Measurements from ENCODE around the gene FALEC.
"Not testable (repeated sequence)": the region's sequence is repeated elsewhere in the genome, so short reads cannot be mapped to it uniquely, and the experiment has no call there.

FALEC gene

DNA sequence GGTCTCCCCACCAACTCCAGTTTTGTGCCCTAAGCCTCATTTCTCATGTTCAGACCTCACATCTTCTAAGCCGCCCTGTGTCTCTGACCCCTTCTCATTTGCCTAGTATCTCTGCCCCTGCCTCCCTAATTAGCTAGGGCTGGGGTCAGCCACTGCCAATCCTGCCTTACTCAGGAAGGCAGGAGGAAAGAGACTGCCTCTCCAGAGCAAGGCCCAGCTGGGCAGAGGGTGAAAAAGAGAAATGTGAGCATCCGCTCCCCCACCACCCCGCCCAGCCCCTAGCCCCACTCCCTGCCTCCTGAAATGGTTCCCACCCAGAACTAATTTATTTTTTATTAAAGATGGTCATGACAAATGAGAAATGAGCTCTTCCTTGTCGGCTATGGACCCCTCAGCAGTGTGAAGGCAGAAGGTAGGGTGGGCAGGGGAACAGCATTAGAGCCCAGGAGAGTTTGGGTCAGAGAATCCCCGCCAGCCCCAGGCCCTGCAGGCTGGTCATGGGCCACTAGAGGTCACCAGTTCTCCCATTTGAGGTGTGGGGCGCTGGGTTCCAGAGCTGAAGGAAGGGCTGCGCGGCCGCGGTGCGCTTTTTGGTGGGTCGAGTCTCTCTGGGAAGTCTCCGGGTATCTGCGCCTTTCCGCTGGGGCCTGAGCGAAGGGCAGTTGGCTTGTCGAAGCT lies 45.2 kb downstream of the FALEC start:
- no peak for DNase-seq

DNA sequence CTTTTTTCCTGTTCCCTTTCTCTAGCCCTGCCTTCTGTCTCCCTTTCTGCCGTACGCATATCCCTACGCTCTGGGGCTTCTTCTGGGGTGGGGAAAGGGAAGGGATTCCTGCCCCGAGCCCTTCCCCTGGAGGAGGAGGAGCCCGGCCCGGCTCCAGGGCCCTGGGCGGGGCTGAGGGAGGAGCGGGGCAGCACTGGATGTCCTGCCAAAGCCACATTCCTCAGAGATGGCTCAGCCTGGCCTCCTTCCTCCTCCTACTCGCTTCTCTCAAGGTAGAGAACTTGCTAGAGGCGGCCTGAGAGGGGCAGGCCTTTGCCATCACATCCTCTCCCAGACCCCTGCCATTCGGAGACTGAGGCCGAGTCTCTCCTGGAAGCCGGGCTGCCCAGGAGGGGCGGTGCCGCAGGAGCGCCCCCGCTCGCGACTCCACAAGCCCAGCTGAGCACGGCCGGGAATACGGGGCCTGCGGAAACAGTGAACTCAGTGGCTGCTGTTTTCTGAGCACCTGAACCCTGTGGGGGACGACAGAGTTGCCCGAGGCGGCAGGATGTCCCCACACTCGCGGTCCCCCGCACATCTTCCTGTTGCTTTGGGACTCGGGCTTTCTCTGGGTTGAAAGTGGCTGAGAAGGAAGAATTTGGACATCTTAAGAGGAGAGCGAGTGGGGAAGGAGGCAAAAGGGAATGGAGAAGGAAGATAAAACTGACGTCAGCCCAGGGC lies 45.9 kb downstream of the FALEC start:
- peak; percentile 96 for DNase-seq

DNA sequence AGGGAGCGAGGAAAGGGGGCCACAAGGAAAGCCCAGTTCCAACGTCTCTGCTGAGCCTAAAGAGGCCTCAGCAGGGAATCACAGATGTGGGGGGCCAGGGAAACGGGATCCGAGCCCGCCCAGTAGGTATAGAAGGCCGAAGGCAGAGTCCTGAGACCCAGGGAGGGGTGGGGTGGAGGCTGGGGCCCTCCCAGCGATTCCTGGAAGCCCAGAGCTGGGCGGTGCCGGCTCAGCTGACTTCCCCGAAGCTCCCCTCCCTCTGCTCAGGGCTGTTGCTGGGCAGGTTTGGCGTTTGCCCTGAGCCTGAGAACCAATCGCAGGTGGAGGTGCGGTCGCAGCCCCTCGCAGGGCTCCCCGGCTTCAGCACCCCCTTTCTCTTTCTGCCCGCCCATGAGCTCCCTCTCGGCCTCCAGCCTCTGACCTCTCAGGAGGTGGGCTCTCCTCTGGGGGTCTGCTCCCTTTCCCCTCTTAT lies 46.5 kb downstream of the FALEC start:
- peak; percentile 93 for DNase-seq

DNA sequence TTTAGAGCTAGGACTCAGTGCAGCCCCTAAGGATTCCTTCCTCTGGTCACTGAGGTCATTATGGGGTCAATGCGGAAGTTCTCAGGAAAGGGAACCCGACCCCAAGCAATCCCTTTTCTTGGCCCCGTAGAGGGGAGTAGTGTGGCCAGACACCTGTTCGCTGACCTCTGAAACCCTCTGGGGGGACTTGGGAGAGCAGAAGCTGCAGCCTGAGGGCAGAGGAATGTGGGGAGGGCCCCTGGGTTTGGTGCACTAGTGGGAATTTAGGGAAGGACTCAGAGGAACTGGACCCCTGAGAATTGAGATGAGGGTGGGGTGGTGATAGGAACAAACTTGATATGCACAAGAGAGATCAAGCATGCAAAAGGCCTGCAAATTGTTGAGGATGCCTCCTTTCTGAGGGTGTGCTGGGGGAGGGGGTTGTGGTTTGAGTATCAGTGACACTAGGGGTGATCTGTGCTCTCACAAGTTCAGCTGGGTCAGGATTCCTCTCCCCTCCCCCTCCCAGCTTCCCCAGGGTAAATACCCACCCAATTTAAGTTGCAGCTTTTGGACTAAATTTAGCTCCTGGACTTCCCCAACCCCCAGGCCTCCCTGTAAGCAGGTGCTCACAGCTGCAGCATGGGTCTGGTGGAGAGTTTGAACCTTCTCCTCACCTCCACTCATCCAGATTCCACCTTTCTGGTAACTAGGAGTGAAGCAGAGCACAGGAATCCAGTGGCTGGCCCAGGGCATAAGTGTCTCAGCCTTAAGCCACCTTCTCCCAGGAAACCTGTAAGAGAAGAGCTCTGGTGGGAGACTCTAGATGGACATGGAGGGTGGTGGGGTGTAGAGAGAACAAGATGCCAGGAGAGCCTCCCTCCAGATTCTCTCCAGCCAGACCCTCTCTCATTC lies 47.1 kb downstream of the FALEC start:
- no peak for DNase-seq

DNA sequence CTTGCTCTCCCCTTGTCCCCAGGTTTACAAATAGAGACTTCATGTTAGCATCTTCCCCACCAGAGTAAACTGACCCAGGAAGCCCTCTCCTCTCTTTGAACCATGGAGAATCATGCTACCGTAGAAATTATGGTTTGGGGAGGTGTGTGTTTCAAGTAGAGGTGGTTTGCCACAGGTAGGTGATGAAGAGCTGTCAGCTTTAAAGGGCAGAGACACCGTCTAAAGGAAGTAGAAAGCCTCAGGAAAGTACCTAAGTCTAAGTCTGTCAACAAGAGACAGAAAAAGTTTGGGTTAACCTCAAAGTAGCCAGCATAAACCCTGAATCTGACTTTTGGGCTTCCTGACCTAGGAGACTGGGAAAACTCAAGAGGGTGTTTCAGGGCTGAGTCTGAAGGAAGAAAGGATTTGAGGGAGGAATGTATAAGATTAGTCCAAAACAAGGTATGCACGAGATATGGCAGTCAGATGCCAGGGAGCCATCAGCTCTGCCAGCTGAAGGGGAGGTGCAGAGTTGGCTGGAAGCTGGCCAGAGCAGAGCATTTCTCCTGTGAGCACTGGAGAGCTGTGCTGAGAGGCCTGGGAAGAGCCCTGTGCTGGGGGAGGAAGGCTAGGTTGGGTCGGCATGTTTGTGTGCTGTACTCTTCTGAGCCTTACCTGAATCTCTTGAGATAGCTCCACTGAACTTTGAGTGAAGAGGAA lies 47.9 kb downstream of the FALEC start:
- DNase-seq = no peak

DNA sequence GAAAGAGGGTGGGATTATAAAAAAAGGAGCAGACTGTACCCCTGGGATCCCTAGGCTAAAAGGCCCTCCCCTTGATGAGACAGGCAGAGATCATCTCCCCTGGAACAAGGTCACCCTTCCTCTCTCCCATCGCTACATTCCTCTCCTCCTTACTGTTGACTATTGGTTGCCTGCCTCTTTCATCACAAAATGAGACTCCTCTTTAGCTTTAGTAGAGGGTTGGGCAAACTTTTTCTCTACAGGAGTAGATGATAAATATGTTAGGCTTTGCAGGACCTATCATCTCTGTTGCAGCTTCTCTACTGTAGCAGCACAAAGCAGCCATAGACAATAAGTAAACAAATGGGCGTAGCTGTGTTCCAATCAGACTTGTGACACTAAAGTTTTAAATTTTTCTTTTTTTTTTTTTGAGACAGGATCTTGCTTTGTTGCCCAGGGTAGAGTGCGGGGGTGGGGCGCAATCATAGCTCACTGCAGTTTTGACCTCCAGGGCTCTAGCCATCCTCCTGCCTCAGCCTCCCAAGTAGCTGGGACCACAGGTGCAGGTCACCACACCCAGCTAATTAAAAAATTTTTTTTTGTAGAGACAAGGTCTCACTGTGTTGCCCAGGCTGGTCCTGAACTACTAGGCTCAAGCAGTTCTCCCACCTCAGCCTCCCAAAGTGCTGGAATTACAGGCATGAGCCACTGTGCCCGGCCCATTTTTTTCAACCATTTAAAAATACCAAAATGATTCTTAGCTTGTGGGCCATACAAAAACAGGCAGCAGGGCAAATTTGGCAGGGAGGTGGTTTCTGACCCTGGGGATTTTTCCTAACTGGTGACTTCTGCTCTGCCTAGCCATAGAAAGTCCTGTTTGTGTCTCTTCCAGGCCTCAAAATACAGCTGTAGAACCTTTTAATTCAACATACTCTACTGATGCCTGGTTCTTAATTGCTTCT lies 48.8 kb downstream of the FALEC start:
- DNase-seq = no peak

DNA sequence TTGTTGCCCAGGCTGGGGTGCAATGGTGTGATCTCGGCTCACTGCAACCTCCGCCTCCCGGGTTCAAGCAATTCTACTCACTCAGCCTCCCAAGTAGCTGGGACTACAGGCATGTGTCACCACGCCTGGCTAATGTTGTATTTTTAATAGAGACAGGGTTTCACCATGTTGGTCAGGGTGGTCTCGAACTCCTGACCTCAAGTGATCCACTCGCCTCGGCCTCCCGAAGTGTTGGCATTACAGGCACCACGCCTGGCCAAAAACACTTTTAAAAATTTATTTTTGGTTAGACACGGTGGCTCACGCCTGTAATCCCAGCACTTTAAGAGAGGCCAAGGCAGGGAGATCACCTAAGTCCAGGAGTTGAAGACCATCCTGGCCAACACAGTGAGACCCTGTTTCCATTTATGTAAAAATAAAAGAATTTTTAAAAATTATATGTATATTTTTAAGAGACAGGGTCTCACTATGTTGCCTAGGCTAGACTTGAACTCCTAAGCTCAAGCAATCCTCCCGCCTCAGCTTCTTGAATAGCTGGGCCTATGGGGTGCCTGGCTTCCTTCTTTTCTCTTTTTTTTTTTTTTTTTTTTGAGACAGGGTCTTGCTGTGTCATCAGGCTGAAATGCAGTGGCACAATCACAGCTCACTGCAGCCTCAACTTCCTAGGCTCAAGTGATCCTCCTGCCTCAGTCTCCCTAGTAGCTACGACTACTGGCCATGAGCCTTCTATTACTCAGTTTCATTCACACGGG lies 49.9 kb downstream of the FALEC start:
- not testable (repeated sequence) for DNase-seq

DNA sequence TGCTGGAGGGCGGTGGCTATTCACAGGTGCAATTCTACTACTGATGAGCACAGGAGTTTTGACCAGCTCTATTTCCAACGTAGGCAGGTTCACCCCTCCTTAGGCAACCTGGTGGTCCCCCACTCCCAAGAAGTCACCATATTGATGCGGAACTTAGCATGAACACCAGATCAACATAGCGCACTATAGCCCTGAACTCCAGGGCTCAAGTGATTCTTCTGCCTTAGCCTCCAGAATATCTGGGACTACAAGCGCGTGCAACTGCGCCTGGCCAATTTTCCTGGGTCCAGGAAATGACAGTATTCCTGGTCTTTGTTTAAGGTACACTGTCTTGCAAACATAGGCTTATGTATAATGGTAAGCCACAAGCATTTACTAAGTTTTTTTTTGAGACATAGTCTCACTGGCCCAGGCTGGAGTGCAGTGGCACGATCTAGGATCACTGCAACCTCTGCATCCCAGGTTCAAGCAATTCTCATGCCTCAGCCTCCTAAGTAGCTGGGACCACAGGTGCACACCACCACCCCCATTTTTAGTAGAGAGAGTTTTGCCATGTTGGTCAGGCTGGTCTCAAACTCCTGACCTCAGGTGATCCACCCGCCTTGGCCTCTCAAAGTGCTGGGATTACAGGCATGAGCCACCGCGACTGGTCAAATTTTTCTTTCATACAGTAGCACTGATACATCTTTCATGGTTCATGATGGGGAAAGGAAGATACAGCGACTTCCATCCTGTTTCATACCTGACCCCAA lies 51.2 kb downstream of the FALEC start:
- DNase-seq = no peak

DNA sequence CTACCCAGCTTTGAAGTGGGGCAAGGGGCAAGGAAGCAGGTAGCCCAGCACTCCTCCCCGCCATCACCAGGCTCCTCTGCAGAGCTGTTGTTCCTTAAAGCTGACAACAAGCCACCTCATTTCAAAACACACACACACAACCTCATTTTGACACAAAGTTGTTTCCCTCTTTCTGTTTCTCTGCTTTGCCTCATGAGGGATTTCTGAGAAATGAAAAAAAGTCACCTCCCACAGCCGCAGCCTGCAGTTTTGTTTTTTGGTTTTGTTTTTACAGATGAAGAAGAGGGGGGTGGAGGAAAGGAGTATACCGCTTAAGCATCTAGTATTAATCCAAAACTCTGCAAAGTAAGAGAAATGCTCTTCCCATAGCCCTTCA lies 51.8 kb downstream of the FALEC start:
- no peak for DNase-seq

DNA sequence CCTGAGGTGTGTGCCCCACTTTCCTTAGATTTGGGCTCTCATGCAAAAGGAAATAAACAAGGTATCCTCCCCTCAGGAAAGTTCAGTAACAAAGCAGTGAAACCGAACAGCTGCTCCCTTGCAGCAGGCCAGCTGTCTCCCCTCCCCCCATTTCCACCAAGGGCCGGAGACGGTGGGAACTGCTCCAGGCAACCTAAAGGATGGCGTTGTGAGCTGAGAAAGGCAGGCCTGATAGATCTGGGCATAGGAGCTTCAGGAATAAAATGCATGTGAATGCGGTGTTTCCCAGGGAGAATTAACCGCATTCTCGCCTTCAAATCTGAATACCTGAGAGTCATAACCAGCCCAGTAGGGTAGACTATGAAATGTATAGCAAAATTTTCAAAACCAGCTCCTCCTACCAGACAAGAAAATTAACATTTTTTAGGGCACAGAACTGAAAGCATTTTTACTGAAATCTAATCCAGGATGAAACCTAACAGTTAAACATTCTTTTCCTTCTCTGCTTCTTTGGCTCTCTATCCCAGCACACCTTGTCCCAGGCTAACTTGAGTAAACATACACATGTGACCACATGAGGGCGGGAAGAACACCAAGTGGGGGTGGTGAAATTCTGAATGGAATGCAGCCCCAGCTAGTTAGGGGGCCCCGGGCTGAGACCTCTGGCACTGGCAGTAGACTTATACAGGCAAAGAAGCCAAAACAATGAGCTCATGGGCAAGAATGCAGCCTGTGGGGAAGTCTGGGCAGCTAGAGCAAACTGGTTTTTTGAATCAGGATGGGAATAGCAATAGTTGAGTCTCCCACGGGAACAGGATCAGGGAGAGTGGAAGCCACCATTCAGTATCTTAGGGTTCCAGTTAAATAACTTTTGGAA lies 52.4 kb downstream of the FALEC start:
- DNase-seq = peak; percentile 69

DNA sequence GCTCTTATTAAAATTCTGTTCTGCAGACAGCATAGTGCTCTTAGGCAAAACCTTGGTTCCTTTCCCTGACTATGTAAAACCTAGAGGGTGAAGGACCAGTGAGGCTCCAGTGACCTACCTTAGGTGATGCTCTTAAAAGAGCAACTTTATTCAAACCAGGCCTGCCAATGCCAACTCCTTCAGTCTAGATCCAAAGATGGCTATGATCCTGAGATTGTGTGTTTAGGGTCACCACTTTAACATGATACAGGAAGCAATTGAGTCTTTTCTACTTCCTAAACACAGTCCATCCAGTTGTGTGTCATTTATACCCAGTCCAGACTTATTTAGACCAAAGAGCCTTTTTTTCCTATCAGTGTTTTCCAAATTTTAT lies 53.0 kb downstream of the FALEC start:
- no peak for DNase-seq

DNA sequence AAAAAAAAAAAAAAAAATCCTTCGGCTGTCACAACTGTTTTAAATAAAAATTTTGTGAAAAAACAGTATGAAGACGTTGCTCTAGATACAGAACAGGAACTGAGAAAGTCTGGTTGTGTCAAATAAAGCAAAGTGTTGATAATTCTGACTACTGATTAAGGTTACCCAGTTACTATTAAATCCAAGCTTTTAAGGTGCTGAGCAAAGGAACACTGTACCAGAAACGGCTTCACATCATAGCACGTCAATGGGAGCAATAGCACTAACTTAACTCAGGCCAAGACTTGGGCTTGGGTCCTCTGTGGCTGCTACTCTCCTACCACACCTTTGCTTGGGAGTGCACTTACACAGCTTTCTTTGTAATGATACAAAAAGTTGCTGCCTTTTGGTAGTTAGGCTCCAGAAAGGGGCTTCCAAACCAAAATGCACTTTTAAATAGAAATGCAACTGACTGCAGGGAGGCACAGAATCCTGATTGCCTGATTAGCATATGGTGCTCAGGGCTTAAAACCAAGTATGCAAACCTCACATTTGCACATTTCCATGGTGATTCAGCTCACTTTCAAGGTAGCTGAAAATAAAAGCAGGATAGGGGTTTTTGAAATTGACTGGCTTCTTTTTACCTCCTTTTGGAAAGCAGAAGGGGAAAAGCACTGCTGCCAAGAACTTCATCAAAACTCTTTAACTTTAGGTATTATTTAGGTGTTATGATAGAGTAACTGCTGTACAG lies 57.5 kb downstream of the FALEC start:
- peak; percentile 55 for DNase-seq

DNA sequence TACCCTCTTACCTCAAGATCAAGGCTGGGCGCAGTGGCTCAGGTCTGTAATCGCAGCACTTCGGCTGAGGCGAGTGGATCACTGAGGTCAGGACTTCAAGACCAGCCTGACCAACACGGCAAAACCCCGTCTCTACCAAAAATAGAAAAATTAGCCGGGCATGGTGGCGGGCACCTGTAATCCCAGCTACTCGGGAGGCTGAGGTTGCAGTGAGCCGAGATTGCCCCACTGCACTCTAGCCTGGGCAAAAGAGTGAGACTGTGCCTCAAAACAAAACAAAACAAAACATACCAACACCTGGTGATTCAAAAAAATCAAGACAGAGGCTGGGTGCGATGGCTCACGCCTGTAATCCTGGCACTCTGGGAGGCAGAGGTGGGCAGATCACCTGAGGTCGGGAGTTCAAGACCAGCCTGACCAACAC lies 58.1 kb downstream of the FALEC start:
- not testable (repeated sequence) for DNase-seq

DNA sequence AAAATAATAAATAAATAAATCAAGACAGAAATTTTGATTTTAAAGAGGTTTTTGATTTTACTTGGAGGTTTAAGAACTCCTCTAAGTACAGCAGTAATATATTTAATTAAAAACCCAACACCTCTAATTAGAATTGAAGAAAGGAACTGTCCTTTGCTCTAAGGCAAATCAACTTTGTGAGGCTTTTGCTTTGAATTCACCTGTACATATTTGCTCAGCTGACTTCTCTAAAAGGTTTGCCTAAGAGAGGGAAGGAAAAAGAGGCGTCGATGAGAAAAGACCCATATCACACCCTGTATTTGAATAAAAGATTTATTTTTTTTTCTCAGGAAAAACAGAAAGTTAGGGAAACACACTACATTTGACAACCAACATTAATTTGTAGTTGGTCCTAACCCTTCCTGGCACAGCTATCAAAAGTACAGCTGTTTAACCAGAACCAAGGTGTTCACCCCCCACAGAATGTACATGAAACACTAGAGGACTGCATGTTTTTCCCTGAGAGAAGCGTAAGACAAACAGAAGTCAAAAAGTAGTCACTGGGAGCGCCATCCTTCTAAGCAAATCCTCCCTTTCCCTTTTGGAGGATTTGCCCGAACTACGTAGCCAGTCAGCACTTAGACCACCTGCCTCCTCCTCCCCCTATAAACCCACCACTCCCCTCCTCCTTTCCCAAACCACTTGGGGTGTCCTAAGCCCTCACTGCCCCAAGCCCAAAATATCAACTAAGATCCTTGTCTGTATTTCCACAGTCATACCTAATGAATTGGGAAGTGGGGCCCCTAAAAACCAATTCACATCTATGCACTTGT lies 58.9 kb downstream of the FALEC start:
- DNase-seq = peak; percentile 28

DNA sequence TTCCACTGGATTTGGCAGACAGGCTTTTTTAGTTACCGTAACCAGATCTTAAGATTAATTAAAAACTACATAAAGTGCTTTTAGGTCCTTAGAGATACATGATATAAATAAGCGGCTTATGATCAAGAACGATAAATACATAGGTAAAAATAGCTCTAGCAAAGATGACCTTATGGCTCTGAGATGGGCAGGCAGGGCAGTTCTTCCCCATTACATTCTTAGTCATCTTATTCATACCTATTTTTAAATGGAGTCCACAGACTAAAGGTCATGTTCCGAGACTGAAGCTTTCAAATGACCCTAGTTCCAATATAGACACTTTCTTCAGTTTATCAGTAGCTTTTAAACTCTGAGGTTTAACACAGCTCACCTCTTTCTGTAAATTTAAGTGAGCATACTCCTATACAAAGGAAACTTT lies 59.5 kb downstream of the FALEC start:
- DNase-seq = no peak

DNA sequence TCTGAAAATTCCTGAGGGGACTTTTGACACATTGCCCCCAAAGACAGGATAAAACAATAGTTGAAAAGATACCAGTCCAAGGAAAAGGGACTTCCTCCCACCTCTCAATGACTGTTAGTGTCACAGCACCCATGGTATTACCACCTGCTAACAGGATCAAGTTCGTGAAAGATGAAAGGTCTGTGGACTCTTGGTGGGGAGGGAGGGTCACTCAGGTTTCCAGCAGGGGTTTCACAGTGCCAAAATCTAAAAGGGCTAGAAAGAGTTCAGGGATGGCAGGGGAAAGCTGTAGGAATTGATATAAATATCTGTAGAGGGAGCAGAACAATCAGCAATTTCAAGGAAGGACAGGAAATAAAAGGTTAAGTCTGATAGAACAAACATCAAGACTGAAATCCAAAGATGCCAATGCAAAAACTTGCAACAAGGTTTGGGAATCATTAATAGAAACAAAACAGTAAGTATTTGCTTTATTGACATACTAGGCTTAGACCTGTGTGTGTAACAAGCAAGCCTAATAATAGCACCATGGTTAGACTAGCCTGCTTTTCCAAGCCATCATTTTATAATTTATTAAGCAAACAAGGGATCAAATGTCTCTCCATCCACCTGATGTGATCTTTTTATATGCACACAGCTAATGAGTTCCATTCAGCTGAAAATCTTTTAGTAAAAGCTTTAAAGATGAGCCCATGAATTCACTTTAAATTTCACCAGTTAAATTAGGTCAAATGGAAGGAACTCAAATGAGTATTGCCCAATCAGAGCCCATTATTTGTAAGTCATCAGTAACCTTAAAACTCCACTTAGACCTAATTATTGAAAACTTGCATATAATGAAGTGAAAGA lies 60.2 kb downstream of the FALEC start:
- DNase-seq = peak; percentile 66

DNA sequence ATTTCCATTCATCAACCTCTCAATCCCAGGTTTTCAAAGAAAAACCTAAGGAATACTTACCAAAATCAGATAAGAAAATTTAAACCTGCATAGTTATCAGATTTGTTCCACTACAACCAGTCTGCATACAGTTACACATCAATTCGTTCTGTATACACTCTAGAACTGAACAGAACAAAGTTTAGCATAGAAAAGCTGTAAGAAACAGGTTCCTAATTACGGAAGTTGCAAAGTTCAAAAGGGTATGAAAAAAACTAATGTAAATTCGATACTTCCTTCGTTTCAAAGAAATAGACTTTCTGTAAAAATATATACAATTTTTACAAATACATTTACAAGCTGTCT lies 60.8 kb downstream of the FALEC start:
- DNase-seq = no peak

All from NCI-H526 treated with DMSO at 0.1 percent for 48 hours (cell line).